GM19468 (cell line): ENCODE results near the gene SPTBN5.
"Not testable (repeated sequence)": the region's sequence is repeated elsewhere in the genome, so short reads cannot be mapped to it uniquely, and the experiment has no call there.

Experiments used
- ATAC-seq: cut with Tn5 transposase; IDR thresholded peaks from one replicate; pipeline ENCODE4 v1.9.1; 2021; ENCODE audit warnings: mild to moderate bottlenecking, moderate library complexity, moderate number of reproducible peaks; ENCODE audit not compliant: unreplicated experiment; ENCODE audit errors: extremely low read depth

The SPTBN5 gene

GRCh38 chr15:41831291-41831690 is 62.6 kb downstream of the SPTBN5 start:
- ATAC-seq, result not testable (repeated sequence)

- ATAC-seq, result no peak
These were observed 63.8 kb downstream of the SPTBN5 start for GRCh38 chr15:41829959-41830646.

- ATAC-seq, result no peak
These were observed 65.1 kb downstream of the SPTBN5 start for GRCh38 chr15:41828807-41829141.

DNA sequence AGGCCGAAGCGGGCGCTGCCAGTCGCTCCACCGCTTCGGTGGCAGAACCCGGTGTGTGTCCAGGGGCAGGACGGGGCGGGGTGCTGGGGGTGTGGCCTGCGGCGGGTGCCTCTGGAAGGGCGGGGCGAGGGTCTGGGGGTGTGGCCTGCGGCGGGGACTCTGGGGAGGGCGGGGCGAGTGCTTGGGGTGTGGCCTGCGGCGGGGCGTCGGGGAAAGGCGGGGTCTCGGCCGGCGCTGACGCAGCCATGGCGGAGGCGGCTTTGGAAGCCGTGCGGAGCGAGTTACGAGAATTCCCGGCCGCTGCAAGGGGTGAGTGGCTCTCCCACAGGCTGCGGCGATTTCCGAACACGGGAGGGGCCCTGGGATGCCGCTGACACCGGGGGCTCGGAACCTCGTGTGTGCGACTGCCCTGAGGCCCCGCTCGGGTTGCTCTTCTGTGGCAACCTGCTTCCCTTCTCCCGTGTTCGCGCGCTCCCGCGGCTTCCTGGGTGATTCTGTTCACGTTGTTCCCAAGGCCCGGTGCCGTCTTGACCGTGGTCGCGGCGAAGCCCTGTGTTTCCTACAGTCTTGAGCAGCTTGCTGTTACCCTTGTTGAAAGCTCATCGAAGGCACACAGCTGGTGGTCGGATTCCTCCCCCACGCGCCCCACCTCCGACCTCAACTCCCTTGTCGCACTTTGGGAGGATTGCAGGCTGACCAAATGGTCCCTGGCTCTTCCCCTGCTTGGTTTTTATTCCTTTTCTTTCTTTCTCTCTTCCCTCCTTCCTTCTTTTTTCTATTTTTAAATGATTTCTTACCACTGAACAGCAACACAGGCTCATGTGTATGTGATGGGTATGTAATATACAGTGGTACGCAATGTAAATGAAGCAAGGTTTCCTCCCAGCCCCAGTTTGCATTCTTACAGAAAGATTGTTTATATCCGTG is 65.7 kb downstream of the SPTBN5 start, which contains the start of gene JMJD7:
JMJD7 (plus strand) TSS at position 213 of the 927 bp plus-strand sequence; CDS start at position 246, 33 bp downstream.
- peak; percentile 18 for ATAC-seq

GRCh38 chr15:41827290-41827879 is 66.5 kb downstream of the SPTBN5 start:
- ATAC-seq, result no peak

DNA sequence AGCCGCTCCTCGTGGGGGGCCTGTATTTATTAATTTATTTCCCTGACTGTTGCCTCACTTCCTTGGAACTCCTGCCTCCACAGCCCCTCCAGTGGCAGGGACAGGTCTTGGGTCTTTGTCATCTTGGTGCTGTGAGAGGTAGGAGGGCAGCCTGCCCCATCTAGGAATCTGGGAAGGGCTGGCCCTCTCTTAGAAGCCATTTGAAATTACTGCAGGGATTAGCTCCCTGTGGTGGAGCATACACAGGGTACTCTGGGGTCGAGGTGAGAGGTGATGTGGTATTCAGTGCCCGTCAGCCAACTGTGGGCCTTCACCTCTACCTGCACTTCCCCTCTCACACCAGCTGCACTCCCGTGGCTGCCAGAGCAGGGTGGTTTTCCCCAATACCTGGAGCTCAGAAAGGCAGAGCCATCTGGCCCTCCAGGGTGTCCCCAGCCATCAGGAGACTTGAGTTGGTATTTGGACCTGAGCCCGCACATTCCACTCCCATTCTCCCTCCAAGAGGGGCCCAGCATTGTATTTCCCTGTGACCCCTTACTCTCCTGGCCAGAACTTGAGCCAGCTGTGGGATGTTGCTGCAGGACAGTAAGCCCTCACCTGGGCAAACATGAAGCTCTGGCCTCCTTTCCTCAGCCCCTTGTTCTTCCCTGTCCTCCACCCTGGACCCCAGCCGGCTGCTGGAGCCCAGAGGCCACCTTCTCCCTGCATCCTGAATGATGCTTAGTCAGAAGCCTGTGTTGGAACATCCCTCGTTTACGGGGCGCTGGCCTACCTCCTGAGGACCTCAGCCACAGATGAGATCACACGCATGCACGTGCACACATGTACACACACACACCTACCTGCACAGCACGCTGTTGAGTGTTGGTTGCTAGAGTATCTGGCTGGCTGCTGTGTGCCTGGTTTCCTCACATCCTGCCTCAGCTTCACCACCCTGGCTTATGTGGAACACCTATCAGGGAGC is 68.0 kb downstream of the SPTBN5 start:
- no peak for ATAC-seq

DNA sequence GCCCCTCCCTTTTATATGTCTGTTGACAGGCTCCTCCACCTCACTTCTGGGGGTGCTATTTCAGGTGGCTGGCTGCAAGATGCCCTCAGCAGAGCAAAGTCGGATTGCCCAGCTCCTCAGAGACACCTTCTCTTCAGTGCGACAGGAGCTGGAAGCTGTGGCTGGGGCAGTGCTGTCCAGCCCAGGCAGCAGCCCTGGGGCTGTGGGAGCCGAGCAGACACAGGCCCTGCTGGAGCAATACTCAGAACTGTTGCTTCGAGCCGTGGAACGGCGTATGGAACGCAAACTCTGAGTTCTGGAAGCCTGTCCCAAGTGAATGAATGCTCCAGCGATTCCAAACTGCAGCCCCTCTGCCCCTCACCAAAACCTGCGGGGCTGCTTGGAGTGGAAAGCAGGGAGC is 68.7 kb downstream of the SPTBN5 start:
- no peak for ATAC-seq

DNA sequence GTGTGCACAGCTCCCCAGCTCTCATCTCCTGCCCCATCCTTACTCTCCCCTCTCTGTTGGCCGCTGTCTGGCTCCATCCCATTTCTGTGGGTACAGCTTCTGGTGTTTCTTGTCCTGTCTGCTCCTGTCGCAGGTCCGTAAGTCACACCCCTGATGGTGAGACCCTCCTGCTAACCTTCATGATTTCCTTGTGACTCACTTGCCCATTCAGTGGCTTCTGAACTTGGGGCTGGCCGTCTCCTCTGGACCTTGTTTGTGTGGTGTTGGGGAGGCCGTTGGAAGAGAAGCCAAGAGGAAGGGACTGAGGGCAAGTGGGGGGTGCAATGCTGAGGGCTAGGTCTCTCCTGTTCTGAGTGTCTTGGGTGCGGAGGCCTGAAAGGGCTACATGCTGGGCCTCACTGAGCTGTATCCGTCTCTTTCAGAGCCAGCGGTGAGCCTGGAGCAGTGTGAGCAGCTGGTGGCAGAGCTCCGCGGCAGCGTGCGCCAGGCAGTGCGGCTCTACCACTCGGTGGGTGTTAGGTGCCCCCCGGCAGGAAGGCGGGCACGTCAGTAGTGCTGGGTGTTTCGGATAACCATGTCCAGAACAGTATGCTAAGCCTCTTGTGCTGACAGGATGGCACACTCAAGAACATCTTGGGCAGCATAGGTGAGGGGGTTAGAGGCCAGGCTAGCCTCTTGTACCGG is 69.6 kb downstream of the SPTBN5 start:
- no peak for ATAC-seq

GRCh38 chr15:41823502-41823901 is 70.4 kb downstream of the SPTBN5 start:
- no peak for ATAC-seq

DNA sequence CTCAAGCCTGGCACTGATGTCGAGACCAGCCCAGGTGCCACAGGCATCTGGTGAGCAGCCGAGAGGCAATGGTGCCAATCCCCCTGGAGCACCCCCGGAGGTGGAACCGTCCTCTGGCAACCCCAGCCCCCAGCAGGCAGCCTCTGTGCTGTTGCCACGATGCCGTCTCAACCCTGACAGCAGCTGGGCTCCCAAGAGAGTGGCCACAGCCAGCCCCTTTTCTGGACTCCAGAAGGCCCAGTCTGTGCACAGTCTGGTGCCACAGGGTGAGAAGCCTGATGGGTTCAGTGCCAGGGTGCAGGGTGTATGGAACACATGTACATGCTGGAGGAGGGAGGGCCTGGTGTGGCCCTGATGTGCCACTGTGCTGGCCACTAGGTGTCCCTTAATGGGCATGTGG is 70.9 kb downstream of the SPTBN5 start:
- no peak for ATAC-seq

DNA sequence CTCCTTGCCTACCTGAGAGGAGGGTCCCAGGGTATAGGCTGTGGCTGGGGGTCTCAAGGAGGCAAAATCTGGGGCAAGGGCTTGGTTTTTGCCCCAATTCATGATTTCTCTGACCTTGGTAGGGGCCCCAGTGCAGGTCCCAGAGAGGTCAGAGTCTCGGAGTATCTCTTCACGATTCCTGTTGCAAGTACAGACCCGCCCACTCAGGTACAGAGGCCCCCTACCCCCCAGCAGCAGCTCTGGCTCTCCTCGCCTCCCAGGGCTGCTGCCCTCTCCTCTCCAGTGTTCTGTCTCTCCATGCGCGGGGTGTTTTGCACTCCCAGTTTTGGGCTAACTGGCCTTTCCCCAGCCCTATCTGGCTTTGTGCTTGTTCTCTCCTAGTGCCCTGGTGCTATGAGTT is 71.4 kb downstream of the SPTBN5 start:
- ATAC-seq, result no peak

DNA sequence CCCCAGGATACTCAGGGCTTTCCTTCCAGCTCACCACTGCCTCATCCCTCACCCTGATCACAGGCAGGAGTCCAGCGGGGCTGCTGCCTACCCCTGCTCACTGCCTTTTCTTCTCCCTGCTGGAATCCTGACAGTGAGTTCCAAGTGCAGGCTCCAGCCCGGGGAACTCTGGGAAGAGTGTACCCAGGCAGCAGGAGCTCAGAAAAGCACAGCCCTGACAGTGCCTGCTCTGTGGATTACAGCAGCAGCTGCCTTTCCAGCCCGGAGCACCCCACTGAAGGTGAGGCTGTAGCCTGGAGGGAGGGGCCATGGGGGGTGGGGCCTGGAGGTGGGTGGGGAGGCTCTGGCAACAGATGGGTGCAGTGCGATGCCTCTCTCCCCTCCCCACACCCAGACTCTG is 72.0 kb downstream of the SPTBN5 start:
- no peak for ATAC-seq

GRCh38 chr15:41820791-41821423 is 72.9 kb downstream of the SPTBN5 start:
- no peak for ATAC-seq

- no peak for ATAC-seq
These were observed 74.3 kb downstream of the SPTBN5 start for GRCh38 chr15:41819455-41820050.

DNA sequence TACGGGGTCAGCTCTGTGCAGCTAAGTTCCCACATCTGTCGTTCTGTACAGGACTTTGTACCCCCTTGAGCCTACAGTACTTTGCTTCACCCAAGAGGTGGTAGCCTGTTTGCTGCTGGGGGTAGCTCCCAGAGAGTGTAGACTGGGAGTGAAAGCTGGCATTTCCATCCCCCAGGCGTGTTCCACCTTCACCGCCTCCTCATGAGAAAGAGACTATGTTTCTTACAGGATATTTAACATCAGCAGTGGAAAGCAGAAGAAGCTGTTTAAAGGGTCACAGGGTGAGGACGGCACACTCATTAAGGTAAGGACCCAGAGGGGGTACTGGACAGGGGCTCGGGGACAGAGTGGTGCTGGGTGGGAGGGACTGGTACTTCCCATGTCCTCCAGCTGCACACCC is 76.1 kb downstream of the SPTBN5 start:
- ATAC-seq, result no peak

- no peak for ATAC-seq
These were observed 76.5 kb downstream of the SPTBN5 start for GRCh38 chr15:41817327-41817726.

DNA sequence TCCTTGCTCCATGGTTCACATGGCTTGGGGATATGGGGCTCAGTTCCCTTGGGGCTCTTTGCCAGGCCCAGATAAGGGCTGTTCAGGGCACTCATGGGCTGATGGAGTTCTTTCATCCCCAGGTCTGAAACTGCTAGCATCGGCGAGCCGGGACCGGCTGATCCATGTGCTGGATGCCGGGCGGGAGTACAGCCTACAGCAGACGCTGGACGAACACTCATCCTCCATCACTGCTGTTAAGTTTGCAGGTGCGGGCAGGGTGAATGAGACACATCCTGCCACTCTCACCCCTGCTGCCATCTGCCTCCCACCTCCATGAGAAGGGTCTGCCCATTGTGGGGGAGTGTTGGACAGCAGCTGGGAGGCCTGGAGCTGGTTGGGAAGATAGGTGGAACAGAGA is 77.1 kb downstream of the SPTBN5 start:
- ATAC-seq, result no peak

- ATAC-seq, result no peak
These were observed 79.3 kb downstream of the SPTBN5 start for GRCh38 chr15:41814534-41814933.

DNA sequence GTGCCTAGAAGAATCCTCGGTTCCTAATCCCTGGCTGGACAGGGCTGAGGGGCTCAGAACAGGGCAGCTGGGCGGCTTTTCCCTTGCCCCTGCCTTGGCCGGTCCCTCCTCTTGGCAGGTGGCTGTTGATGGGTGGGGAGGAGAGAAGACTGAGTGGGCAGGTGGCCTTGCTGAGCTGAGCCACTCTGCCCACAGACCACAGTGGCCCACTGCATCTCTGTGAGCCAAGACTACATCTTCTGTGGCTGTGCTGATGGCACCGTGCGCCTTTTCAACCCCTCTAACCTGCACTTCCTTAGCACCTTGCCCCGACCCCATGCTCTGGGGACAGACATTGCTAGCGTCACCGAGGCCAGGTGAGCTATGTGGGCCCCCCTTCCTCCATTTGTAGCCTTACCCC is 80.4 kb downstream of the SPTBN5 start:
- ATAC-seq, result no peak
